Stimulated activated CD4-positive, alpha-beta T cell treated with anti-CD3 and anti-CD28 coated beads, Interleukin-15, amount 100 ng/mL, for 1 hour (primary cell): ENCODE data around the gene PRAC2.

Experiments used
- DNase-seq, 2 donors: peaks; one replicate each; pipeline ENCODE4 v3.0.0-alpha.2; 2020; ENCODE audit warnings: low read depth in 1 of 2, low spot score in 1 of 2

PRAC2 gene

DNA sequence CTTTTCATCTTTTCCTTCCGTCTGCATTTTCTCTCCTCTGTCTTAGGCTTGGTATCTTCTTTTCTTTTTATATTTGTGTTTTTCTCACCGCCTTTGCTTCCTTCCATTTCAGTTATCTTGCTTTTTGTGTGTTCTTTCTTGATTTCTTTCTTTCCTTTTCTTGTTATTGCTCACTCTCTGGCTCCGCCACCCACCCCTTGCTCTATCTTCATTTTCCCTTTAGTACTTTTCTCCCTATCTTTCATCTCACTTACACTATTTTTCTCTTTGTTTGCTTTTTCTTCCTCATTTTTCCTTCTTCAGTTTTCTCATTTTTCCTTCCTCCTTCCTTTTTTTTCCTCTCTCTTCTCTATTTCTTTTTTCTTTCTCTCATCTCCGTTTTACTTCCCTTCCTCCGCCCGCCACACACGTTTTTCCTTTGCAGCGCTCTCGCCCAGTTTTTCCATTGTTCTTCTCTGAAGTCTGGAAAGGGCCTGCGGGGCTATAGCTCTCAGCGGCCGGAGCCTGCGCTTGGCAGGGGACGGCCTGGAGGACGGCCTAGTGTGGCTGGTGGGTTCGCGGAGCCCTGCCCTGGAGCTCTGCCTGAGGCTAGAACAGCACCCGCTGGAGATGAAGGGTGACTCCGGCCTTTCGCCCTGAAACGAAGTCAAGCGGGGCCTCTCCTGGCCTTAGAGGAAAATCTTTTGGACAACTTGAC, 10.8 kb downstream of the PRAC2 start:
- no peak for DNase-seq

DNA sequence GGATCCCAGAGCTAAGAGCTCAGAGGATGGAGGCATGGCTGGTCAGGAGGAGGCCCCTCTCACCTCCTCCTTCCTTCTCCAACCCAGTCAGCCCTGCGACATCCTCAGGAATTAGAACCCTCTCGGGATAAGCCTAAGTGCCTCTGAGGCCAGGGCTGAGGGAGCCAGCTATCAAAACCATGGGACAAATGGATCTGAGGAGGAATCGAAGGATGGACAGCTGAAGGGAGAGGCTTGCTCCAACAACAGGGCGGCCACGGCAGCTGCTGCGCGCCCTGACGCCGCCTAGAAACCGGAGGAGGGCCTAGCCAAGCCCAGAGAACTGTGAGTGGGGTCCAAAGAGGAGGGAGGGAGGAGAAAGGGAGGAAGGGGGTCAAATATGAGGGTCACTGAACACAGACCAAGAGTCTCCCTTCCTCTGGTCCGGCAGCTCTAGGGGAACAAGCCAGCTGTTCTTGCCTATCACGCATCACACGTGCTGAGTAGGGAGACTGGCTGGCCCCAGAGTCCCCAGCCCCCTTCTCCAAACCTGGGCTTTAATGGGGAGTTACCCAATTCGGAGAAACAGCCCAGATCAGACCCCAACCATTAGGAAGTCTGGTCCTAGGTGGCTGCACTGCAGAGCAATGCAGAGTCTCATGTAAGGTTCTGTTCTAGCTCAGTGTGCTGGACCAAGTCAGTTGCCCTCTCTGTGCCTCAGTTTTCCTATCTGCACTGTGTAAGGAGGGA, 11.5 kb downstream of the PRAC2 start:
- DNase-seq: no peak

DNA sequence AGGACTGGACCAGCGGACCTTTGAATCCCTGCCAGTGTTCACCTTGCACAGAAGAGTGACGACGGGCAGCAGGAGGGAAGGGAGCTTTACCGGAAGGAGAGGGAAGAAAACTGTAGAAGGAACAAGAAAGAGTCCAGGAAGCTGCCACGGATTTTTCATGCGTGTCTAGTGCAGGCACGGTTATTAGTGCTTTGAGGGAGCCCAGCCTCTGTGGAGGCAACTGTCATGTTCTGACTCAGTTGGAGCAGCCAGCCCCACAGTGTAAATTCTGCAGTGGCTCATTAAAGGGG, 12.0 kb downstream of the PRAC2 start:
- no peak for DNase-seq

DNA sequence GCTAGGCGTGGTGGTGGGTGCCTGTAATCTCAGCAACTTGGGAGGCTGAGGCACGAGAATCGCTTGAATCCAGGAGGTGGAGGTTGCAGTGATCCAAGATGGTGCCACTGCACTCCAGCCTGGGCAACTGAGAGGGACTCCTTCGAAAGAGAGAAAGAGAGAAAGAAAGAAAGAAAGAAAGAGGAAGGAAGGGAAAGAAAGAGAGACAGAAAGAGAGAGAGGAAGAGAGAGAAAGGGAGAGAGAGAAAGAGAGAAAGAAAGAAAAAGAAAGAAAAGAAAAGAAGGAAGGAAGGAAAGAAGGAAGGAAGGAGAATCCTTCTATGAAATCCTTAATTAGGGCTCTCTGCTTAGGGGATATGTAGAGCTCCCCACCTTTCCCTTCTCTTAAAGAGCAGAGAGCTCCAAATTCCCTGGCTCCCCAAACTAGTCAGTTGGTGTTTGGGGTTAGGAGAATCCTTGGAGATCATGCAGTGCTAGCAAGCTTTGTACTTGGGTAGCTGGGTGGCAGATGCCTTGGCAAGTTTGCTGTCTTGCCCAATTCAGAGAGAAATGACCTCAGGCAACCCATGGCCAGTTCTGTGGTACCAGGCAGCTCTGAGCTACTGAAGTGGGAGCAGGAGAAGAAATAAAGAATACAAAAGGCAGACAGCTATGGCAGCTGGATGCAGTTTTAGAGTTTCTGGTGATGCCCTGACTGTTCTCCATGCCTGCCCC, 14.5 kb downstream of the PRAC2 start:
- no peak for DNase-seq

DNA sequence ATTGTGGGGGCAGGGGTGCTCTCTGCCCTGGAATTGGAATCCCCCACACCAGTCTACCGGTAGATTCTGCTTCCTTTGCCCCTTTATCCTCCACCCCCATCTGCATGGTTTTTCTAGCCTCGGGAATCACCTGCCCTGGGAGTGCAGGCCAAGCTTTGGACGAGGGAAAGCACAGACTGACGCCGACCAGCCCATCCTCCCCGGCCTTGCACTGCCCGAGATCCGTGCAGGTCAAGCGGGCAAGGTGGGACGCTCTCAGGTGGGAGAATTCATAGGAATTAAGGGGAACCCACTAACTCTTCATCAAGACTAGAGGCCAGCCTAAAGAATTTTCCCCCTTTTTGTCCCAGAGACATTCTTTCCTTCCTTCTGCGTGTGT, 15.4 kb downstream of the PRAC2 start:
- no peak for DNase-seq

DNA sequence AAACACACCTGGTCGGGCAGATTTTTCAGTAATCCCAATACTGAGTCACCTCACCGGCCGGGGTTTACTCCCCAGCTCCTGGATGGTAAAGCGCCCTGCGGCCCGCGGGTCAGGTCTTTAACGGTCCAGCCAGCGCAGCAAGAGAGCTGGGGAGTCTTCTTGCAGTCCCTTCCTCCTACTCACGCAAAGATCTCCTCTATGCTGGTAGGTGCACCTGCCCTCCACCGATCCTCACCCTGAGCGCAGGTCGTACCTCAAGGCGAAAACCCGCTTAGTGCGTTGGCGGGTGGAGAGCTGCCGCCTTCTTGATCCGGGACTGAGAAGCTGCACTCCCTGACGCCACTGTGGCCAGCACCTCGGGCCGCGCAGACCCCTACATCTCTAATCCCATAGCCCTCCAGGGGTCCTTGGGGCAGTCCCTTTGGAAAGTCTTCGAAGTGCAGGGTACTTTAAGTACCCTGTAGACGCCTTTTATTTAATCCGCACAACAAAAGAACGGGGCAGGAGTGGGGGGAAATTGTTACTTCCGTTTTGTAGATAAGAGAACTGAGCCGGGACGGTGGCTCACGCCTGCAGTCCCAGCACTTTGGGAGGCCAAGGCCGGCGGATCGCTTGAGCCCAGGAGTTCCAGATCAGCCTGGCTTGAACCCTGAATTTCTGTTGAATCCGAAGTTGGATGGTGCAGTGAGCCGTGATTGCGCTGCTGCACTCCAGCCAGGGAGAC, 16.0 kb downstream of the PRAC2 start:
- no peak for DNase-seq

DNA sequence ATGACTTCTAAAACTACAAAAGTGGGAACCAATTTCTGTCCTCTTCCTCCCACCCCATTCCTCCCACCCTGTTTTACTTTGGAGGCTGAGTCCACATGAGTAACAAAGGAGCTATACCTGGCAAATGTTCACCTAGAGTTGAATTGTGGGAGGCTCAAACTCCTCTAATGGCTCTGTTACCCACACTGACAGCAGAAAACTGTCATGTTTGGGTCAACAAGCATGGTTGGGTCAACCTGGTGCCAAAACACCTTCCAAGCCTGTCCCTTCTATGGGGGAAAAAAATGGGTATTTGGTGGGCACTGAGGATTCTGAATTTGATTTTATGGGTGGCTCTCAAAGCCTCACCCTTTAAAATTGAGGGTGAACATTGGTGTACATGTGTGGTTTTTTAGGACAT, 17.6 kb downstream of the PRAC2 start:
- DNase-seq: no peak

DNA sequence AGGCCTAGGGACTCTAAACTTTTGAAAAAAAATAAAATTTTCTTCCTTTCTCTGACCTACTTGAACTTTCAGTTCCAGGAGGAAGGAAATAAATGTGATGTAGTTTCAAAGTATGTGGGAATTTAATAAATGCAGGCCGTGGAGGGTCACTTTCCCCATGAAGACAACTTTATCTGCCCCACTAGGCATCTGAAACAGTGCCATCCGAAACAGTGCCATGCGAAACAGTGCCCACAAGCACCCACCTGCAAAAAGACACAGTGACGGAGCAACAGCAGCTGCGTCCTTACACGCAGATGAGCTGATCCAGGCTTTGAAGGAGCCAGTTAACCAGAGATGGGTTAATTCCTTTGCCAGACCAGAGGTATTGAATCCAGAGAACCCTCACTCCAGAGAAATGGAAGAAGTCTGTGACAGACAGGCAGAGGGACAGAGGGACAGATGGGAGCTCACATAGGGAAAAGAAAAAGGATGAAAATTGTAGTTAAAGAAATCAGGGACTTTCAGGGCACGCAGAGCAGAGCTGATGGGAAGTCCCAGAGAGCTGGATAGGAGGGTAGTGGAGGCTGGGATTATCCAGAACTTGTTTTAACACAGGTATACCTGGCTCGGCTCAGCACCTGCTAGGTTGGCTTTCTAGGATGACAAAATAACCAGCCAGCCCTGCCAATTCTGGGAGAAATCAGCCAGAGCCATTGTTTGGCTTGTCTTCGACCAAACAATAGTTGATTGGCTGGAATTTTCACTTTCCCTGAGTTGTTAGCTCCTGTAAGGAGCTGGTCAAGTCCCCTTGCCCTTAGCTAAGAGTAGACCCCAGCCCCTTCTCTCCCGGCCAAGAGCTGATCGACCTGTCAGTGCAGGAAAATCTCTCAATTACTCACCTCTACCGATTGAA, 22.6 kb downstream of the PRAC2 start:
- DNase-seq: no peak

DNA sequence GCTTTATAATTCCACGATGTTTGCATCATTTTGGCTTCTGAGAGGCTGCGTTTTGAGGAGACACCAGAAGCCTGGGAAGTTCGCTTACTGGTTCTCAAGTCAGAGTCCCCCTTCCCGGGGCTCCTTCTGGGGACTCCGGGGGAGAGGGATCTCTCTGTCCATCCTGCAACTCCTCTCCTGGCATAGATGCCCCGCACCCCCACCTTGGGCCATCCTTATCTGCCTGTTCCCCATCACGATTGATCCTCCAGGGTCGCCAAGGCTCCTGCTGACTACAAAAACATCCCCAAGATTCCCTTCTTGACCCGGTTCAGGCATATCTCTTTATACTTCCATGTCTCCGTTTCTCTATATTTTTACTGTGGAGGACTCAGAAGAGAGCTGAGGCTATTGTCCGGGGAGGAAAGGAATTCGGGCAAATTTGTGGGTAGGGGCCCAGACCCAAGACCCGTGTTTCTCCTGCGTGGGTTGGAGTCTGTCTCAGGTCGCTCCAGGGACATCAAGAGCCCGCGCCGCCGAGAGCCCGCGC, 24.0 kb downstream of the PRAC2 start:
- no peak for DNase-seq

DNA sequence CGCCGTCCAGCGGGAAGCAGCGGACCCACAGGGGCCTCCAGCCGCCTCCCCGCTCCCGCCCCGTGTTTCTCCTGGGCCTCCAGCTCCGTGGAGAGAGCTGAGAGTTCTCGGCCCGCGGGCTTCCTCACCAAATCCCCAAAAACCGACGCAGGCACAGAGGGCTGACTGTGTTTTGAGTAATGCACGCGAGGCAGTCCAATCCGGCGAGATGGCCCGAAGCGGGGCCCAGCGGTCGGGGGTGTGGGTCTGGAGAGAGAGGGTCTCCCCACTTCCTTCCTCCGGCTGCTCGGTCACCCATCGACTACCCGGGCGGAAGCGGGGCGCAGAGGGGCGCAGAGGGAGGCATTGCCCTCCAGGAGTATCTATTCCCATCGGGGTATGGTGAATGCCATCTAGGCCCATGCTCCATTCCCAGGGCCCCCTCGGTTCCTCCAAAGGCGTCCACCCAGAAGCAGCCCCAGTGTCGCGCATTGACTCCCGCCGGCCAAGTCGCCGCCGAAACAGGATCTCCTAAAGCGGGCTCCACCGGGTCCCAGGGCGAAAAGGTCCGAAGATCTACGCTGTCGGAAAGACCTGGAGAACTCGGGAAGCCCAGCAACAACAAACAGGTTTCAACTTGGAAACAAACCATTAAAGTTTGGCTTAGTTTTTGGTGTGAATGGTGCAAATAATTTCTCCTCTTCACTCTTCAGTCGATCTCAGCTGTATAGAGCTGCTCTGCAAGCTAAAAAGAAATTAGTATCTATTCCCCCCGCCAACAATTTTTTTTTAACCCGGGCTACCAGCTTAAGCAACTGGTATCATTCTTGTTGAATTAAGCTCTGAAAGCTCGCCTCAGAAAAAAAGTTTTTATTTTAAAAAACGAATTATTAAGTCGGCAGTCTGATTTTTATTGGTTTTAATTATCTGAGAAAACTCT, 24.7 kb downstream of the PRAC2 start:
- no peak for DNase-seq

DNA sequence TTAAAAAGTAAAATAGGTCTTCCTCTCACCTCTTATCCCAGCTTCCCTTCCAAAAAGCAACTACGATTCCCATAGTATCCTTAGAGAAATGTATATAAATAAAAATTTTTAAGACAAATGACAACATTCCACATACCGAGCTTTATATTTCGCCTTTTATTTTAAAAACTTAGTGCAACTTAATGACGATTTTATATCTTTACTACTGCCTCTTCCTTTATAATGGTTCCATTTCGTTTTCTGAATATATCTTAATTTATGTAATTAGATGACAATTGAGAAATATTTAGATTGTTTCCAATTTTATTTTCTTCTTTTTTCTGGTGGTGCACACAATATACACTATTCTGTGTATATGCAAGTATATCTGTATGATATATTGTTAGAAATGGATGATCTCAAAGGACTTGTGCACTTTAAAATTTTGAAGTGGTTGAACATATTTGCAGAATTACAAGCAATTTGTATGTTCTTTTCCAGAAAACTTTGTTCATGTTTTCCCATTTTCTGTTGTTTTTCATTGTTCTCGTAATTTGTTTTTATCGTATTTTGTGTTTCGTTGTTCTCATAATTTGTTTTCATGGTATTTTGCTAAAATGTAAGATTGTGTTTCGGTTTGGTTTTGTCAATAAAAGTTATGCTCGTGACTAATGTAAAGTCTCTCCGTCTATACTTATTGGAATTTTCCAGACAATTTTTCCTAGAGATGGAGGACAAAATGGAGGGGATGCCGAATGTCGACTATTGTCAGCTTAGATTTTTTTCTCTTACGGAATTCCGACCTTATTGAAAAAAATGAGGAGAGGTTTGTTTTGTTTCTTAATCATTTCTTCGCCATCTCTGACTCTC, 26.0 kb downstream of the PRAC2 start:
- DNase-seq: no peak

DNA sequence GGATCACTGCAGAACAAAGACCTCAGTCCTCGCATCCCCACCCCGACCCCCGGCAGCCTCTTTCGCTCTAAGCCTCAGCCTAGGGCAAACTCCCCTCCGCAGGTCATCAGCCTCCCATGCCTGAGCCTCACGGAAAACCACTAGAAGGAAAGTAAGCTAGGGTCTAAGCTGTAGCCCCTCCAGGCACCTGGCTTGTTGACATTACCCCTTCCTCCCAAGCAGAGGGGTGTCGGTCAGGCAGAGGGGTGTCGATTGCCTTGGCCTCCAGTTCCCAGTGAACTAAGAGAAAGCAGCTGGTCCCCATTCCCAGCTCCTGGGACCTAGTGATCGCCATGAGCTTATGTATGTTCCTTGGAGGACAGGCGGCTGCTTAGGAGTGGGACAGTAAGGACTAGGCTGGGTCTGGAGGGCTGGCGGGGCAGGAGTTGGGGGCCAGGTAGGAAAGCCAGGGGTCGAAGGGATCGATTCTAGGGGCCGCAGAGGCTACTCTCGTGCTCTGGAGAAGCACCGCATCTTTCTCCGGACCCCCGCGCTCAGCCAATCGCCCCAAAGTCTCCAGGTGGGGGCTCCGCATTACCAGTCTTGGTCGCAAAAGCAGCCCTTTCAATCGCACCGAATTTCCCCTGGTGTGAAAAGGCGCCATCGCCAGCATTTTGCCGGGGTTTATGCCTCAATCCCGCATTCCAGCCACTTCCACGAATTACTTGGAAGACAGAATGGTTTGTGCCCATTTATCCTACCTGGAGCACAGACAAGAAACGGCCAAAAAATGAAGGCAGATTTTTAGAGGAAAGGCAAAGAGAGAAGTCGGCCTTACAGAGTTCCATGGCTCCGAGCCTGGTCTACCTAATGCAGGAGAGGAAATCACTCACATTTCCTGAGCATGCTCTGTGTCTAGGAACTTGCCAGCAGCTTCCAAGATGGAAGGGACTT, 26.9 kb downstream of the PRAC2 start:
- DNase-seq: no peak

DNA sequence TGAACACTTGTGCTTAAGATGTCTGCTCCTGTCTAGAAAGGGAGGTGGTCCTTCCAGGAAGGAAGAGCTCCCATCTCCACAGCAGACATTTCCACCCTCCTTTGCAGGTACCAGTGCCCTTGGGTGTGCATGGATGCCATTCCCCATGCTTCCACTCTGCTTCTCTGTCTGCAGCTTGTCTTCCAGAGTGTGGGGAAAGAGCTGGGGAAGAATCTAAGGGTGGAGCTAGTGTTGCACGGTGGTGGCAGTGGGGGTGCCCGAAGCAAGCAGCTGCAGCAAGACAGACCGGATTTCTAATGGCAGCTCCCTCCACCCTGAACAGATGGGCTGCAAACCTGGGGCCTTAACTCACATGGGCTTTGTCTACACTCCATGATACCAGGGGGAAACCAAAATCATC, 28.2 kb downstream of the PRAC2 start:
- DNase-seq: no peak

DNA sequence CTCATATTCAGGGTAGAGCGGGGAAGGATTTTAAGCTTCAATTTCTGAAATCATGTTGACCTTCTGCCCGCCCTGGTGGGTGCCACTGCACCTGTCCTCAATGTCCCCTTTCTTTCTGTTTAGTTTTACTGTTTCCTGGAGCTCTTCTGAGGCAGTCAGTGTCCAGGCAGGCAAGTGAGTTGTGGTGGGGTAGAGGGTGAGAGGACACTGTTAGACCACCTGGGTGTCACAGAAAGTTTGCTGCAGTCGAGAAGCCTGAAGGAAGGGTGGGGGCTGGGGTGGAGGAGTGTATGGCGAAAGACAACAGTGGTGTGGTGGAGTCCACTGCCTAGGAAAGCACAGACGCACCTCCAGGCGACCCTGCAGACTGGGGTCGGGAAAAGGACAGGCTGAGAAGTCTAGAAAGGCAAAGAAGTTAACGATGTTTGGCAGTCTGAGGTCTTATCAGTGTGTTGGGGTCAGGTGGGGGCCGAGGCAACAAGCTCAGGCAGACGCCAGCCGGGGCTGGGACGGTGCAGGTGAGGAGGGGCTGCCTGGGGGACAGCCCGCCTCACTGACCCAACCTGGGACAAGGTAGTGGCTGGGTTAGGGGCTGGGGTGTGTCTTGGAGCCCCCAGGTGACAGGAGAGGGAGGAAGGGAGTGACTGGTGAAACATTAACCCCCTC, 28.9 kb downstream of the PRAC2 start:
- no peak for DNase-seq

DNA sequence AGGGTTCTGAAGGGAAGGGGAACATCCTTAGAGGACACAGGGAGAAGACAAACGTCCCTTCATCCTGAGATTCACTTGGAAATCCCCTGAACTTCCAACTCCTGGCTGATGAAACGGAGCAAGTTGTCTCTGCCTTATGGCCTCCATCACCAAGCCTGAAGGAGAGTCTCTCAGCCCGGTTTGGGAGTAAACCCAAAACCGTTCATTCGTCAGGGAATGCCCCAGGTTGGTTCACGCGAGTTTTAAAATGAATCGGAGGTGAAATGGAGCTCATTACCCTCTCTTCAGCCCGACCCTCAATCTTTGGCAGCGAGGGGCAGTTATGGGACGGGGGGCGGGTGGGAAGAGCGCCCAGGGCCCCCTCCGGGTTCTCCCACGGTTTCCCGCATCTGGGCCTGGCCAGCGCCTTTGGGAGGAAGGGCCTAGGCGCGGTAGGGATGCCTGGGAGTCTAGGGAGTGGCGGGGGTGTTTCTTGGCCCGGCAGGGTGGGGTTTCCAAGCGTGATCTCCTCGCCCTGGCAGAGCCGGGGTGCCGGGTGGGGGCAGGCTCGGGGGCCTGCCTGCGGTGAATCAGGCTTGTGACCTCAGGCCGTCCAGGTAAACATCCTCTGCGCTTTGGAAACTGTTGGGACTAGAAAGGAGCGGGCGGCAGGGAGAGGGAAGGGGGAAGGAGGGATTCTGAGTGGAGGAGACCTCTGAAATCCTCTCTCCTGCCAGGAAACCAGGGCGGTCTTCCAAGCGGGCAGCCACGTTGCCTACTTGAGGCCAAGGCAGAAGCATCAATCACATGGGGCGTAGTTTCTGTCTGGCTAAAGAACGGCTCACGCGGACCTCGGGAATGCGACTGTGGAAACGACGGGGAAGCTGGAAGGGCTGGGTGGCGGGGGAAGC, 29.7 kb downstream of the PRAC2 start:
- DNase-seq: no peak
